Brain microvascular endothelial cell (primary cell): Measurements from ENCODE around the gene CACNG8.

Source experiments
- DNase-seq: peaks from one replicate; pipeline ENCODE4 v3.0.0-alpha.2; 2020
- H3K27ac ChIP-seq: fragments of 250-450 bp; sonication (Bioruptor Pico); 2 replicates; pipeline ENCODE4 v1.5.1; 2020; ENCODE audit warnings: mild to moderate bottlenecking, moderate library complexity
- H3K27me3 ChIP-seq: fragments of 250-450 bp; sonication (Bioruptor Pico); replicated peaks from 2 replicates; pipeline ENCODE4 v1.5.1; 2020; ENCODE audit warnings: mild to moderate bottlenecking
- H3K36me3 ChIP-seq: fragments of 250-450 bp; sonication (Bioruptor Pico); replicated peaks from 2 replicates; pipeline ENCODE4 v1.5.1; 2020; ENCODE audit warnings: mild to moderate bottlenecking
- H3K4me3 ChIP-seq: 2 replicates; pipeline ENCODE4 v1.5.1; 2011; ENCODE audit warnings: low read depth, mild to moderate bottlenecking, control low read depth, low read length, moderate library complexity
- in situ Hi-C: cut with HindIII; loops from 2 replicates; pipeline ENCODE4 v1.10.0; 2017; ENCODE audit warnings: low sequenced_read_pairs, low pct_ligation_motif_present
- TF ChIP-seq, protein P1 (sequence below): IDR thresholded peaks from 2 replicates; pipeline ENCODE4 v1.5.1; 2011; ENCODE audit warnings: low read depth, mild to moderate bottlenecking, moderate library complexity, low read length, control low read depth, inconsistent platforms; ENCODE audit errors: missing control alignments

CACNG8 gene

DNA sequence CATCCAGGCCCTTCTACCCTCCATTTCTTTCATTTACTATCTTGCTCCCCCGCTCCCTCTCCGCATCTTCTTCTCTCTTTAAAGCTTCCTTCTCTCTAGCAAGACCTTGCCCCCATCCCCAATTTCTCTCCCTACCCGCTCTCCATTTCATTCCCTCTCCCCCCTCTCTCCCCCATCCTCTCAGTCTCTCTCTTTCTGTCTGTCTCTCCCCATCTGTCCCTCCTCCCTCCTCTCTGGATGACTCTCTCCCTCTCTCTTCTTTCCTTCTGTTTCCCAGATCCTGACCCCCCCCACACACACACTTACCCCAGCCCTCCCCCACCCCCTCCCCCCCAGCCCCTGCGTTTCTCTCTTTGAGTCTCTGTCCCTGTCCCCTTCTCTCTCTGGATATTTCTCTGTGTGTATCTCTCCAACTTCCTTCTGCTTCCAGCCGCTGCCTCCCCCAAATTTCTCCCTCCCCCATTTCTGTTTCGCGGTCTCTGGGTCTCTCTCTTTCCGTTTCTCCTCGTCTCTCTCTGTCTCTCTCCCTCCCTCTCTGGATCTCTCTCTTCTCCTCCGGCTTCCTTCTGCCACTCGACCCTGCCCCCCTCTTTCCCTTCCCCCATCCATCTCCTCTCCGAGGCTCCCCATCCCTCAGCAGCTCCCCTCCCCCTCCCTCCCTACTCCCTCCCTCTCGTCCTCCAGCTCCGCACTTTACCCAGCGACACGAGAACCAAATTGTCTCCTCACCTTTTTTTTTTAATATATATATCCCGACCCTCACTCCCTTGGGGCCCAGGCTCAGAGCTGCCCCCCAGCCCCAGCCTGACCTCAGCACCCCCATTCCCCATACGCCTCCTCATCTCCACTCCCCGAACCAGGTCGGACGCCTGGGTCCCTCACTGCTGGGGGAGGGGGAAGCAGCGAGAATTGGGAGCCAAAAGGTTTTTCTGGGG lies 3.6 kb upstream of the CACNG8 start:
- no peak overlapping the region for H3K27ac ChIP-seq
- H3K36me3 ChIP-seq = no peaks in the 10 kb centered on the region
- H3K4me3 ChIP-seq = no peak overlapping the region
- no peak for DNase-seq
- H3K27me3 ChIP-seq = peaks cover 44% of the 10 kb centered on the region
- in situ Hi-C loops = no loop called here
- TF ChIP-seq, protein P1, sequence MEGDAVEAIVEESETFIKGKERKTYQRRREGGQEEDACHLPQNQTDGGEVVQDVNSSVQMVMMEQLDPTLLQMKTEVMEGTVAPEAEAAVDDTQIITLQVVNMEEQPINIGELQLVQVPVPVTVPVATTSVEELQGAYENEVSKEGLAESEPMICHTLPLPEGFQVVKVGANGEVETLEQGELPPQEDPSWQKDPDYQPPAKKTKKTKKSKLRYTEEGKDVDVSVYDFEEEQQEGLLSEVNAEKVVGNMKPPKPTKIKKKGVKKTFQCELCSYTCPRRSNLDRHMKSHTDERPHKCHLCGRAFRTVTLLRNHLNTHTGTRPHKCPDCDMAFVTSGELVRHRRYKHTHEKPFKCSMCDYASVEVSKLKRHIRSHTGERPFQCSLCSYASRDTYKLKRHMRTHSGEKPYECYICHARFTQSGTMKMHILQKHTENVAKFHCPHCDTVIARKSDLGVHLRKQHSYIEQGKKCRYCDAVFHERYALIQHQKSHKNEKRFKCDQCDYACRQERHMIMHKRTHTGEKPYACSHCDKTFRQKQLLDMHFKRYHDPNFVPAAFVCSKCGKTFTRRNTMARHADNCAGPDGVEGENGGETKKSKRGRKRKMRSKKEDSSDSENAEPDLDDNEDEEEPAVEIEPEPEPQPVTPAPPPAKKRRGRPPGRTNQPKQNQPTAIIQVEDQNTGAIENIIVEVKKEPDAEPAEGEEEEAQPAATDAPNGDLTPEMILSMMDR = no peak

GRCh38 chr19:53960187-53960586 lies 2.5 kb upstream of the CACNG8 start:
- no peaks in the 10 kb centered on the region for H3K36me3 ChIP-seq
- H3K27ac ChIP-seq = no peak overlapping the region
- peaks cover 44% of the 10 kb centered on the region for H3K27me3 ChIP-seq
- no peak for DNase-seq
- no peak overlapping the region for H3K4me3 ChIP-seq
- TF ChIP-seq, protein P1 = no peak
- in situ Hi-C loops = no loop called here

DNA sequence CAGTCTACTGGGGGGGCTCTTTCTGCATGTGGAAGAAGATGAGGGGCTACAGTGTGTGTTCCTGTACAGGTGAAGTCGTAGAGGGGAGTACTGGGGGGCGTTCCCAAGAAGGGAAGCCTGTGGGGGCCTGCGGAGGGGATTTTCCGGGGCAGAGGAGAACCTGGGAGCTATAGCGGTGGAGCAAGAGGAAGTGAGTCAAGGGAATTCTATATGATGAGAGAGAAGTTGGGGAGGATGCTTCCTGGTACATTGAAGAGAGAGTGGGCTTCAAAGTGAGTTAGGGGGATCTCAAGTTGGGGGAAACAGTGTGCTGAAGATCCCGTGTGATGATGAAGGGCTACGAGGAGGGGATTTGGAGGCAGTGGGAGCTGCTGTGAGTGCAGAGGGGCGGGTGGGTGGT lies 1.9 kb upstream of the CACNG8 start:
- Histone ChIP-seq H3K4me3 (no peak overlapping the region), H3K36me3 (no peaks in the 10 kb centered on the region), H3K27me3 (peaks cover 44% of the 10 kb centered on the region), H3K27ac (no peak overlapping the region)
- in situ Hi-C loops = no loop called here
- no peak for DNase-seq
- TF ChIP-seq, protein P1 = no peak

DNA sequence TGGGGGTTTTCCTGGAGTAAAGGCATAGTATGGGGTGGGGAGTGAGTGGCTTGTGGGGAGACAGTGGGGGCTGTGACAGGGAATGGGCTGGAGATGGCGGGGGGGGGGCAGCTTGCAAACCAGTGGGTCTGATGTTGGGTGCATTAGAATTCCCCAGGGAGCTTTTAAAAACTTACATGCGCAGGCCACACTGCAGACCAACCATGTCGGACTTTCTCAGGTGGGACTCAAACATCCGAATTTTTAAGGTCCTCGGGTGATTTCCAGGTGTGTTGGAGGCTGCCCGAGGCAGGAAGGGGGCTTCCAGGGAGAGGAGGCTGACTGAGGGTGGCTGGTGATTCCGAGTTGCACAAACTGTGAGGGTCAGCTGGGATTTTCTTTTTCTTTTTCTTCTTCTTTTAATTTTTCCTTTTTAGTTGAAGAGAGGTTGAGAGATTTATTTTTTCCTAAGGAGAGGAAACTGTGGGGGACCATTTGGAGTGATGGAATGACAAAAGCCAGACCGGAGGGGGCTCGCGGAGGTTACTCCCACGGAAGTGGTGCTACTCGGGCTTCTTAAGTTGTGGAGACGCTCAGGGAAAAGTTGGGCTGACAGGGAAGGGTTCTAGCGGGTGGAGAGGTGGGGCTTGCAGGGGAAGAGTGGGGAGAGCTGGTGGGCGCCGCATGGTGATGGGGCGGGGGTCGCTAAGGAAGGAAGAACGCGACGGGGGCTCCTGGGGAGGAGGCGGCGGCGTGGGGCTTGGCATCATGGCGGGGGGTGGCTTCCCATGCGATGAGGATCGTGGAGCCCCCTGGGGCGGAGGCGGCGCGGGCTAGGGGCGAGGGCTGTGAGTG lies 997 bp upstream of the CACNG8 start:
- in situ Hi-C loops = no loop called here

DNA sequence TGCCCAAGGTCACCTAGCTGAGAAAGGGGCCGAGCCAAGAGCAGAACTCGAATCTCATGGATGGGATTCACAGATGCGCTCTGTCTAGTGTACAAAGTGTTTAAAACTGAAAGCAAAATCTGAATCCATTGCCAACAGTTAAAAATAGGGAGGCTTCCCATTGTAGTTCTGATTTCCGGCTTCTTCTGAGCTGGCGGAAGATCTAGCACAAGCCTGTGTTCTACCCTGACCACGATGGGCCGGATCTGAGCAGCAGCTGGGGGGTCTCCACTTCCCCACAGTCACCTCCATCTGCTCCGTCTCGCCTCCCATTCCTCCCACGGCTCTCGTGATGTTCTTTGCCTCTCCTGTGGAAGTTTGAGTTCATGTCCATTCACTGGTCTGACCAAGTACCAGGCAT lies 2.4 kb downstream of the CACNG8 start:
- no peak for DNase-seq
- in situ Hi-C loops = no loop called here
- TF ChIP-seq, protein P1 = no peak
- Histone ChIP-seq H3K4me3 (no peak overlapping the region), H3K27me3 (peaks cover 18% of the 10 kb centered on the region), H3K36me3 (no peaks in the 10 kb centered on the region), H3K27ac (no peak overlapping the region)

More for the DNA sequence above, 997 bp upstream of the CACNG8 start:
- H3K27ac ChIP-seq = no peak overlapping the region
- DNase-seq = no peak
- H3K4me3 ChIP-seq = peak overlapping the region; percentile 36
- peaks cover 40% of the 10 kb centered on the region for H3K27me3 ChIP-seq
- H3K36me3 ChIP-seq = no peaks in the 10 kb centered on the region
- TF ChIP-seq, protein P1 = no peak
